CD4-positive, alpha-beta memory T cell (primary cell): ENCODE data around the gene ASPHD2. TPM values are rescaled to one million over a fixed set of nuclear protein-coding genes. Genes with fewer than 3 reads are reported as not detected.
A peak's percentile ranks its signal among the peaks of the same experiment; 100 is the strongest.

Source experiments
- CTCF ChIA-PET: fragments of 350-600 bp; sonication (Branson Sonifier 250); formaldehyde crosslinking; loops from one replicate; lab custom pipeline; 2021; ENCODE audit warnings: inconsistent platforms; ENCODE audit not compliant: partially characterized antibody; lab: Charles Lee
- POLR2A ChIA-PET: fragments of 350-600 bp; sonication (Branson Sonifier 250); formaldehyde crosslinking; loops from one replicate; lab custom pipeline; 2021; ENCODE audit not compliant: partially characterized antibody; lab: Charles Lee
- DNase-seq, 5 donors: peaks; one replicate each; pipeline versions ENCODE4 v3.0.0 to v3.0.0-alpha.2; 2020 to 2022; ENCODE audit warnings: mixed read lengths in 1 of 5
- H3K27ac ChIP-seq: one replicate; pipeline ENCODE4 v1.7.0; 2013; ENCODE audit warnings: low read depth, low read length
- H3K27me3 ChIP-seq: 2 replicates; pipeline ENCODE4 v1.7.0; 2013; ENCODE audit warnings: mild to moderate bottlenecking, low read length, moderate library complexity; ENCODE audit not compliant: insufficient read depth
- H3K36me3 ChIP-seq: 2 replicates; pipeline ENCODE4 v1.7.0; 2013; ENCODE audit warnings: mild to moderate bottlenecking, low read length, moderate library complexity; ENCODE audit not compliant: insufficient read depth
- H3K4me1 ChIP-seq: 2 replicates; pipeline ENCODE4 v1.7.0; 2013; ENCODE audit warnings: mild to moderate bottlenecking, low read length, moderate library complexity; ENCODE audit not compliant: insufficient read depth
- H3K4me3 ChIP-seq, 2 donors: one replicate each; pipeline ENCODE4 v1.7.0; 2013; ENCODE audit warnings: low read length in 2 of 2, mild to moderate bottlenecking in 1 of 2
- H3K9me3 ChIP-seq, 2 donors: one replicate each; pipeline ENCODE4 v1.7.0; 2013; ENCODE audit warnings: low read length in 2 of 2, control low read depth in 1 of 2; ENCODE audit not compliant: control insufficient read depth in 1 of 2
- H3K27ac Mint-ChIP-seq, 7 donors: one replicate each; pipeline ENCODE4 v1.8.0; 2020 to 2021; ENCODE audit warnings: mixed read lengths in 7 of 7, mild to moderate bottlenecking in 6 of 7, inconsistent platforms in 3 of 7, moderate library complexity in 3 of 7
- H3K27me3 Mint-ChIP-seq, 2 donors: one replicate each; pipeline ENCODE4 v1.8.0; 2020 to 2021; ENCODE audit warnings: mixed read lengths in 2 of 2
- H3K36me3 Mint-ChIP-seq, 2 donors: one replicate each; pipeline ENCODE4 v1.8.0; 2020 to 2021; ENCODE audit warnings: mixed read lengths in 2 of 2, inconsistent platforms in 1 of 2, mild to moderate bottlenecking in 1 of 2
- H3K4me1 Mint-ChIP-seq, 4 donors: one replicate each; pipeline ENCODE4 v1.8.0; 2020 to 2021; ENCODE audit warnings: mixed read lengths in 4 of 4, mild to moderate bottlenecking in 1 of 4
- H3K4me3 Mint-ChIP-seq, 8 donors: one replicate each; pipeline ENCODE4 v1.8.0; 2020 to 2021; ENCODE audit warnings: mixed read lengths in 8 of 8, mild to moderate bottlenecking in 7 of 8, moderate library complexity in 6 of 8, inconsistent platforms in 3 of 8
- H3K9me3 Mint-ChIP-seq, 8 donors: one replicate each; pipeline ENCODE4 v1.8.0; 2020 to 2021; ENCODE audit warnings: mixed read lengths in 8 of 8, mild to moderate bottlenecking in 5 of 8, inconsistent platforms in 3 of 8, moderate library complexity in 1 of 8
- intact Hi-C: fragments of 100-400 bp; cut with micrococcal nuclease; formaldehyde crosslinking; loops from one replicate; pipeline ENCODE4 v1.15.1; 2023
- polyA plus RNA-seq, 2 donors: library from polyadenylated mRNA; unstranded; fragments of 300-500 nt; fragmentation: Illumina TruSeq; gene quantifications; one replicate each; pipeline ENCODE4 v1.2.3, GENCODE V29; 2021
- total RNA-seq, 2 experiments: library from RNA; stranded (reverse); gene quantifications; one replicate each; pipeline ENCODE4 v1.2.3, GENCODE V29; 2021

The ASPHD2 gene
- total and polyA plus RNA-seq, 4 experiments from 2014 or later: 2.8 to 4.1 (median 4.0) TPM

DNA sequence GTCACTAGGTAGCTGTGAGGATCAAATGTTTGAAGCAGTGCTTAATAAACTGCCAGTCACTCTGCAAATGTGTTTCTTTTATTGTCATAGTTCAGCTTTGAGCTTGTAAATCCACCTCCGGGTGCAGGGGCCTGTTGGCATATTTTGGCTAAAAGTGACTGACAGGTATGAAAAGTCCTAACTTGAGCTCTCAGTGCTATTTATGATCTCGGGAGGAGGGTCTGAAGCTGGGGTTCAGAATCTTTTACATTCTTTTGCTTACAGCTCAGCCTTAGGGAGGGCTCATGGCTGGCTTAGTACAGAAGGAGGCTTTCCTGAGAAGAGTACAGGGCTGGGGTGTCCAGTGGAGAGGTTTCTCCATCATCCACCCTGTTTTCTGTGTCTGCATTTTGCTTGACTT lies 1.5 kb downstream of the ASPHD2 start:
- ChIA-PET CTCF (interaction anchor here (1.1 to 1.8 kb wide), 2 partner anchors 31 to 243 kb away, joined by 5 to 9 read pairs; no protein-coding TSS in a partner anchor), POLR2A (interaction anchor here (1.4 to 4.8 kb wide), 4 partner anchors 48 to 242 kb away, joined by 3 to 46 read pairs (median 12); partner anchors contain the start of genes HPS4 and SRRD)
- Histone ChIP-seq H3K4me1 (peaks cover 28% of the 10 kb centered on the region), H3K27ac (no peak overlapping the region), H3K36me3 (peaks cover 4% of the 10 kb centered on the region), H3K27me3 (no peaks in the 10 kb centered on the region), H3K9me3 (no peaks in the 10 kb centered on the region), H3K4me3 (no peak overlapping the region)
- intact Hi-C loops: no loop called here
- H3K4me1 Mint-ChIP-seq: peaks cover 18 to 42% (median 30%) of the 10 kb centered on the region in 4 donors
- no peaks in the 10 kb centered on the region for H3K9me3 Mint-ChIP-seq
- H3K27ac Mint-ChIP-seq: peak overlapping the region; percentile 57 to 88 (median 81)
- no peaks in the 10 kb centered on the region for H3K27me3 Mint-ChIP-seq
- H3K36me3 Mint-ChIP-seq: peaks cover 13 to 19% of the 10 kb centered on the region in 2 donors
- H3K4me3 Mint-ChIP-seq: peak overlapping the region; percentile 77 to 87 (median 84)
- no peak for DNase-seq

- no peak for DNase-seq
- Histone ChIP-seq H3K4me3 (no peak overlapping the region), H3K27ac (no peak overlapping the region), H3K4me1 (peaks cover 32% of the 10 kb centered on the region), H3K36me3 (peaks cover 4% of the 10 kb centered on the region), H3K27me3 (no peaks in the 10 kb centered on the region), H3K9me3 (no peaks in the 10 kb centered on the region)
- Mint-ChIP-seq H3K27ac (peak overlapping the region in 3 of 7 donors; percentile 11 to 87 (median 70)), H3K36me3 (peaks cover 13 to 24% of the 10 kb centered on the region in 2 donors), H3K9me3 (no peaks in the 10 kb centered on the region), H3K4me1 (peaks cover 22 to 49% (median 34%) of the 10 kb centered on the region in 4 donors), H3K4me3 (peak overlapping the region in 6 of 8 donors; percentile 20 to 87 (median 82)), H3K27me3 (no peaks in the 10 kb centered on the region)
- ChIA-PET POLR2A (interaction anchor here (4.8 kb wide), 1 partner anchor 52 kb away, joined by 46 read pairs; the partner anchor contains the start of genes HPS4 and SRRD), CTCF (interaction anchor here (1.1 to 1.8 kb wide), 2 partner anchors 30 to 242 kb away, joined by 5 to 9 read pairs; no protein-coding TSS in a partner anchor)
- intact Hi-C loops: no loop called here
Measured at GRCh38 chr22:26431261-26431995, 2.4 kb downstream of the ASPHD2 start.

GRCh38 chr22:26432619-26433311 lies 3.7 kb downstream of the ASPHD2 start:
- peaks cover 37% of the 10 kb centered on the region for H3K4me1 ChIP-seq
- DNase-seq: no peak
- Mint-ChIP-seq H3K9me3 (no peaks in the 10 kb centered on the region), H3K4me1 (peaks cover 20 to 56% (median 34%) of the 10 kb centered on the region in 4 donors), H3K36me3 (peaks cover 16 to 25% of the 10 kb centered on the region in 2 donors), H3K27ac (peak overlapping the region in 2 of 7 donors; percentile 37 to 38), H3K4me3 (peak overlapping the region in 1 of 8 donors; percentile 41), H3K27me3 (no peaks in the 10 kb centered on the region)
- H3K27me3 ChIP-seq: no peaks in the 10 kb centered on the region
- POLR2A ChIA-PET: interaction anchor here (4.8 kb wide), 1 partner anchor 51 kb away, joined by 46 read pairs; the partner anchor contains the start of genes HPS4 and SRRD
- H3K27ac ChIP-seq: no peak overlapping the region
- intact Hi-C loops: no loop called here
- H3K36me3 ChIP-seq: peaks cover 4% of the 10 kb centered on the region
- no peak overlapping the region for H3K4me3 ChIP-seq
- H3K9me3 ChIP-seq: no peaks in the 10 kb centered on the region
- CTCF ChIA-PET: no interaction called here

DNA sequence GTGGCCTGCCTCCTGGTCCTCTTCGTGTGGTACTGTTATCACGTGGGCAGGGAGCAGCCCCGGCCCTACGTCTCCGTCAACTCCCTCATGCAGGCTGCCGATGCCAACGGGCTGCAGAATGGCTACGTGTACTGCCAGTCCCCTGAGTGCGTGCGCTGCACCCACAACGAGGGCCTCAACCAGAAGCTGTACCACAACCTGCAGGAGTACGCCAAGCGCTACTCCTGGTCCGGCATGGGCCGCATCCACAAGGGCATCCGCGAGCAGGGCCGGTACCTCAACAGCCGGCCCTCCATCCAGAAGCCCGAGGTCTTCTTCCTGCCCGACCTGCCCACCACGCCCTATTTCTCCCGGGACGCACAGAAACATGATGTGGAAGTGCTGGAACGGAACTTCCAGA lies 4.7 kb downstream of the ASPHD2 start:
- peaks cover 4% of the 10 kb centered on the region for H3K36me3 ChIP-seq
- H3K9me3 ChIP-seq: no peaks in the 10 kb centered on the region
- Mint-ChIP-seq H3K4me3 (no peak overlapping the region), H3K36me3 (peaks cover 16 to 22% of the 10 kb centered on the region in 2 donors), H3K4me1 (peaks cover 17 to 48% (median 26%) of the 10 kb centered on the region in 4 donors), H3K27me3 (no peaks in the 10 kb centered on the region), H3K27ac (peak overlapping the region in 1 of 7 donors; percentile 48), H3K9me3 (no peaks in the 10 kb centered on the region)
- CTCF ChIA-PET: no interaction called here
- no peaks in the 10 kb centered on the region for H3K27me3 ChIP-seq
- H3K4me3 ChIP-seq: no peak overlapping the region
- peaks cover 28% of the 10 kb centered on the region for H3K4me1 ChIP-seq
- H3K27ac ChIP-seq: no peak overlapping the region
- no peak for DNase-seq
- POLR2A ChIA-PET: no interaction called here
- intact Hi-C loops: no loop called here

DNA sequence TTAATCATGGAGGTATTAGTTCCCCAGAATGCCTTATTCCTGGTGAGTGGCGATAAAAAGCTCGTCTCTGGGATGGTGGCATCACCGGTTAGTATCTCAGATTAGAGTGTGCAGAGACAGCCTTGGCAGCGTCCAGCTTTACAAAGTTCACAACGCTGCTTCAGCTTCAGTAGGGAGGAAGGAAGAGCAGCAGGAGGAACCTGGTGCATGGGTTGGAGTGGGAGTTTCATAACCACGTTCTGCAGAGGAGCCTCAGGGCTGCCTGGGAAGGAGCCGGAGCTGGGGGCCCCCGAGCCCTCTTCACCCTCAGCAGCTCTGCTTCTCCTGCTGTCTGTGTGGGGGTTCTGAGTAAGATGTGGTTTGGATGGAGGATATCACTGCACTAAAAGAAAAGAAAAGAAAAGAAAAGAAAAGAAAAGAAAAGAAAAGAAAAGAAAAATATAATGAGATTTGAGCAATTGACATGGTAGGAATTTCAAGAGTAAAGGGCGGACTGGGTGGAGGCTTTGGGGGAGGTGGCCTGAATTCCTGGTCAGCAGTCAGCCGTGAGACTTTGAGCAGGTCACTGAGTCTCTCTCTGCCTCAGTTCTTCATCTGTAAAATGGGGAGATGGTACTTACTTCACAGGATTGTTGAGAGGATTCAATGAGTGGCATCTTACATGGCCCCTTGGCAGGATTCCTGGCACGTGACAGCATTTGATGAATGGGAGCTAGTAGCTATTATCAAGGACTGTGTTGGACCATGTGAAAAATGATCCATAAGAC lies 6.5 kb downstream of the ASPHD2 start:
- Mint-ChIP-seq H3K27ac (peak overlapping the region in 2 of 7 donors; percentile 1 to 53), H3K4me3 (no peak overlapping the region)
- POLR2A ChIA-PET: no interaction called here

GRCh38 chr22:26436903-26437515 lies 7.9 kb downstream of the ASPHD2 start:
- Histone ChIP-seq H3K4me3 (no peak overlapping the region), H3K27ac (no peak overlapping the region), H3K36me3 (peaks cover 4% of the 10 kb centered on the region), H3K9me3 (no peaks in the 10 kb centered on the region), H3K27me3 (no peaks in the 10 kb centered on the region), H3K4me1 (peaks cover 12% of the 10 kb centered on the region)
- ChIA-PET POLR2A (no interaction called here), CTCF (interaction anchor here (0.9 kb wide), 1 partner anchor 12 kb away, joined by 4 read pairs; no protein-coding TSS in a partner anchor)
- H3K27me3 Mint-ChIP-seq: no peaks in the 10 kb centered on the region
- peaks cover 7 to 27% (median 12%) of the 10 kb centered on the region in 4 donors for H3K4me1 Mint-ChIP-seq
- peaks cover 16 to 20% of the 10 kb centered on the region in 2 donors for H3K36me3 Mint-ChIP-seq
- H3K27ac Mint-ChIP-seq: peak overlapping the region in 1 of 7 donors; percentile 37
- H3K4me3 Mint-ChIP-seq: peak overlapping the region in 1 of 8 donors; percentile 47
- no peak for DNase-seq
- intact Hi-C loops: no loop called here
- no peaks in the 10 kb centered on the region for H3K9me3 Mint-ChIP-seq

More for the DNA sequence above, 6.5 kb downstream of the ASPHD2 start:
- no peak overlapping the region for H3K4me3 ChIP-seq
- H3K4me1 ChIP-seq: peaks cover 18% of the 10 kb centered on the region
- no peak overlapping the region for H3K27ac ChIP-seq
- DNase-seq: no peak
- Mint-ChIP-seq H3K27me3 (no peaks in the 10 kb centered on the region), H3K4me1 (peaks cover 10 to 39% (median 16%) of the 10 kb centered on the region in 4 donors), H3K36me3 (peaks cover 16 to 20% of the 10 kb centered on the region in 2 donors), H3K9me3 (no peaks in the 10 kb centered on the region)
- H3K27me3 ChIP-seq: no peaks in the 10 kb centered on the region
- intact Hi-C loops: no loop called here
- CTCF ChIA-PET: no interaction called here
- H3K9me3 ChIP-seq: no peaks in the 10 kb centered on the region
- H3K36me3 ChIP-seq: peaks cover 4% of the 10 kb centered on the region
